ENCODE results near the gene CCDC8. TPM values are rescaled to one million over a fixed set of nuclear protein-coding genes. Genes with fewer than 3 reads are reported as not detected.
A peak's percentile ranks its signal among the peaks of the same experiment; 100 is the strongest.

The CCDC8 gene
- total RNA-seq, 1 experiment from 2014 or later, result 27.5 TPM

- H2BK12ac ChIP-seq (ENCODE audit: insufficient read length, low read depth, low read length), result no peak overlapping the region
- H3K56ac ChIP-seq (ENCODE audit: insufficient read length, low read depth, low read length), result no peak overlapping the region
- H2BK5ac ChIP-seq (ENCODE audit: insufficient read length, low read length), result no peak overlapping the region
- Mint-ChIP-seq H3K36me3 (ENCODE audit: insufficient read depth in 1 of 3, low read depth in 3 of 3) (peaks cover 16 to 46% (median 42%) of the 10 kb centered on the region in 3 experiments; a peak in 6 of 7 replicates), H3K9me3 (no peaks in the 10 kb centered on the region), H3K4me3 (no peak overlapping the region), H3K4me1 (peaks cover 15 to 16% of the 10 kb centered on the region in 2 experiments), H3K27me3 (ENCODE audit: low read depth) (no peaks in the 10 kb centered on the region), H3K27ac (peak overlapping the region in 2 of 3 experiments; percentile 50 to 77; a peak in 1 of 7 replicates)
- TF ChIP-seq, protein P1, sequence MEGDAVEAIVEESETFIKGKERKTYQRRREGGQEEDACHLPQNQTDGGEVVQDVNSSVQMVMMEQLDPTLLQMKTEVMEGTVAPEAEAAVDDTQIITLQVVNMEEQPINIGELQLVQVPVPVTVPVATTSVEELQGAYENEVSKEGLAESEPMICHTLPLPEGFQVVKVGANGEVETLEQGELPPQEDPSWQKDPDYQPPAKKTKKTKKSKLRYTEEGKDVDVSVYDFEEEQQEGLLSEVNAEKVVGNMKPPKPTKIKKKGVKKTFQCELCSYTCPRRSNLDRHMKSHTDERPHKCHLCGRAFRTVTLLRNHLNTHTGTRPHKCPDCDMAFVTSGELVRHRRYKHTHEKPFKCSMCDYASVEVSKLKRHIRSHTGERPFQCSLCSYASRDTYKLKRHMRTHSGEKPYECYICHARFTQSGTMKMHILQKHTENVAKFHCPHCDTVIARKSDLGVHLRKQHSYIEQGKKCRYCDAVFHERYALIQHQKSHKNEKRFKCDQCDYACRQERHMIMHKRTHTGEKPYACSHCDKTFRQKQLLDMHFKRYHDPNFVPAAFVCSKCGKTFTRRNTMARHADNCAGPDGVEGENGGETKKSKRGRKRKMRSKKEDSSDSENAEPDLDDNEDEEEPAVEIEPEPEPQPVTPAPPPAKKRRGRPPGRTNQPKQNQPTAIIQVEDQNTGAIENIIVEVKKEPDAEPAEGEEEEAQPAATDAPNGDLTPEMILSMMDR (conservative IDR thresholded peaks at IDR 0.05), result no peak
- H3K18ac ChIP-seq (ENCODE audit: insufficient read length, low read depth, low read length), result no peak overlapping the region
- H4K5ac ChIP-seq (ENCODE audit: insufficient read length, low read depth, low read length), result no peak overlapping the region
- no peak overlapping the region for H4K8ac ChIP-seq (replicated peaks; ENCODE audit: insufficient read length, low read depth, low read length)
- H2AK5ac ChIP-seq (ENCODE audit: insufficient read length, low read length), result no peak overlapping the region
- no peak overlapping the region for H2BK20ac ChIP-seq (ENCODE audit: low read depth, low read length, poor library complexity, severe bottlenecking)
- no peak overlapping the region for H3T11ph ChIP-seq (ENCODE audit: low read length)
- H3K9ac ChIP-seq (ENCODE audit: extremely low read depth, insufficient read length, low read length), result no peak overlapping the region
- no peak overlapping the region for H3K4ac ChIP-seq (ENCODE audit: low read depth, low read length)
- H2AFZ ChIP-seq (ENCODE audit: low read length), result no peak overlapping the region
- no peaks in the 10 kb centered on the region for H3K23me2 ChIP-seq (ENCODE audit: insufficient read length, low read depth, low read length, poor library complexity, severe bottlenecking)
- no CpG with 5 or more reads among the region's 9 CpGs for WGBS (ENCODE audit: extremely low coverage, insufficient read length, low lambda C conversion rate)
- no peaks in the 10 kb centered on the region for H3K27me3 ChIP-seq (ENCODE audit: insufficient read depth, low read length)
- no peaks in the 10 kb centered on the region for H3K9me3 ChIP-seq (ENCODE audit: control insufficient read depth, low read depth, low read length)
- peaks cover under 1% of the 10 kb centered on the region; the same call in 1 of the 2 replicates for H3K4me1 ChIP-seq (ENCODE audit: insufficient read depth, low read length)
- H3K27ac ChIP-seq (ENCODE audit: insufficient read length, low read depth, low read length), result no peak overlapping the region
- no peak overlapping the region for H3K14ac ChIP-seq (ENCODE audit: insufficient read depth, low read length)
- H2BK15ac ChIP-seq (ENCODE audit: low read depth, low read length), result no peak overlapping the region
- H4K20me1 ChIP-seq (ENCODE audit: control insufficient read depth, insufficient read depth, insufficient read length), result no peaks in the 10 kb centered on the region
- H3K23ac ChIP-seq (ENCODE audit: insufficient read length, low read depth, low read length), result no peak overlapping the region
- no peak overlapping the region for H3K4me2 ChIP-seq (ENCODE audit: insufficient read depth, insufficient read length, low read length)
- H2BK120ac ChIP-seq (ENCODE audit: low read depth, low read length, poor library complexity, severe bottlenecking), result no peak overlapping the region
- no peaks in the 10 kb centered on the region for H3K79me2 ChIP-seq (ENCODE audit: insufficient read depth, low read length)
- no peak overlapping the region for H4K91ac ChIP-seq (ENCODE audit: insufficient read length, low read depth, low read length)
- no peak for DNase-seq
- H3K79me1 ChIP-seq (ENCODE audit: insufficient read depth, low read depth, low read length, poor library complexity, severe bottlenecking), result peaks cover 5% of the 10 kb centered on the region
Measured at GRCh38 chr19:46366620-46367292, 46.6 kb downstream of the CCDC8 start.
